Adrenal gland (tissue), 12 donors: ENCODE data around the gene MADD. TPM values are rescaled to one million over a fixed set of nuclear protein-coding genes. Genes with fewer than 3 reads are reported as not detected.

Experiments used
- DNase-seq, 7 donors: peaks; one replicate each; pipeline ENCODE4 v3.0.0-alpha.2; 2019 to 2020
- H3K27ac ChIP-seq, 5 donors: fragments of 200-600 bp; sonication (generic) in 4 of 5; 1 replicate in 3 of 5; 2 replicates in 2 of 5; pipeline versions ENCODE4 v1.5.1 to v1.8.0; 2016 to 2020; ENCODE audit warnings: mild to moderate bottlenecking in 1 of 5
- H3K27me3 ChIP-seq: fragments of 200-600 bp; 2 replicates; pipeline ENCODE4 v1.8.0; 2021
- H3K36me3 ChIP-seq, 2 donors: fragments of 200-600 bp; replicated peaks in 1 of 2; 1 replicate in 1 of 2; 2 replicates in 1 of 2; pipeline versions ENCODE4 v1.5.1 to v1.8.0; 2018 to 2022
- H3K4me1 ChIP-seq, 2 donors: fragments of 200-600 bp; replicated peaks in 1 of 2; 1 replicate in 1 of 2; 2 replicates in 1 of 2; pipeline versions ENCODE4 v1.5.1 to v1.8.0; 2018 to 2021
- H3K4me3 ChIP-seq, 4 donors: fragments of 200-600 bp; sonication (generic) in 3 of 4; one replicate each; pipeline ENCODE4 v1.5.1; 2016 to 2018
- H3K9me3 ChIP-seq, 3 donors: fragments of 200-600 bp; sonication (generic) in 1 of 3; replicated peaks in 1 of 3; 1 replicate in 2 of 3; 2 replicates in 1 of 3; pipeline versions ENCODE4 v1.5.1 to v1.8.0; 2016 to 2021
- POLR2A ChIP-seq, 2 donors: fragments of 450-650 bp; IDR thresholded peaks; one replicate each; pipeline ENCODE4 v1.6.1; 2017; ENCODE audit warnings: antibody characterized with exemption in 2 of 2, mild to moderate bottlenecking in 2 of 2, moderate library complexity in 1 of 2
- WGBS, 4 donors: extraction: QIAGEN DNeasy Blood & Tissue Kit in 2 of 4; methylation state at CpG; one replicate each; pipeline versions ENCODE4 v1.1.5 to v1.1.7; 2013 to 2017; 5-methylcytosine and 5-hydroxymethylcytosine counted together
- intact Hi-C, 2 donors: fragments of 100-400 bp; cut with DNase I; formaldehyde crosslinking; loops; one replicate each; pipeline versions ENCODE4 v1.14.1 to v1.15.0; 2022 to 2023
- polyA plus RNA-seq, 3 donors: library from polyadenylated mRNA; stranded (reverse); fragments of 200-250 nt in 2 of 3; fragments of 350-450 nt in 1 of 3; fragmentation: Illumina TruSeq in 1 of 3; extraction: RNeasy Lipid Tissue Mini Kit (QIAGEN cat#74804) in 1 of 3; gene quantifications; one replicate each; pipeline ENCODE4 v1.2.3, GENCODE V29; 2013 to 2014
- total RNA-seq, 9 donors: library from RNA; depleted of rRNA in 4 of 9; stranded (reverse); fragments of >200 nt in 4 of 9; fragments of 120-200 nt in 1 of 9; fragmentation: NEBNext Ultra II Directional in 1 of 9; extraction: Animal tissue kit (Norgen Biotek cat#: 25700) in 1 of 9; gene quantifications; one replicate each; pipeline versions ENCODE4 v1.1.0 to v1.2.4, GENCODE V29; 2013 to 2023
- TF ChIP-seq, protein P1 (sequence below), 6 experiments: fragments of 450-650 bp in 4 of 6; fragments of 200-600 bp in 2 of 6; sonication (generic) in 1 of 6; IDR thresholded peaks; 1 replicate in 5 of 6; 2 replicates in 1 of 6; pipeline versions ENCODE4 v1.5.1 to v1.8.0; 2016 to 2021; ENCODE audit warnings: antibody characterized with exemption in 6 of 6, mild to moderate bottlenecking in 2 of 6, moderate library complexity in 1 of 6
- donor health status: healthy with polysubstance abuse.
- donor health status: Bipolar disorder and iron deficiency.
- donor health status: DM: yes; HTN: yes; CAD: no.
- donor health status: DM: no; HTN: no; CAD: no.
- donor health status: DM: no; HTN: no; CAD: no.
- donor health status: DM: yes; HTN: yes; CAD: no.

MADD gene
- total and polyA plus RNA-seq, 12 donors: 33.4 to 83.0 (median 49.2) TPM

GRCh38 chr11:47280099-47280498 lies 10.2 kb downstream of the MADD start:
- Histone ChIP-seq H3K4me3 (no peak overlapping the region), H3K27ac (no peak overlapping the region), H3K36me3 (peaks cover 0 to 100% of the 10 kb centered on the region in 2 donors), H3K27me3 (no peaks in the 10 kb centered on the region), H3K4me1 (peaks cover 5 to 21% of the 10 kb centered on the region in 2 donors), H3K9me3 (no peaks in the 10 kb centered on the region)
- intact Hi-C loops: no loop called here
- TF ChIP-seq, protein P1, sequence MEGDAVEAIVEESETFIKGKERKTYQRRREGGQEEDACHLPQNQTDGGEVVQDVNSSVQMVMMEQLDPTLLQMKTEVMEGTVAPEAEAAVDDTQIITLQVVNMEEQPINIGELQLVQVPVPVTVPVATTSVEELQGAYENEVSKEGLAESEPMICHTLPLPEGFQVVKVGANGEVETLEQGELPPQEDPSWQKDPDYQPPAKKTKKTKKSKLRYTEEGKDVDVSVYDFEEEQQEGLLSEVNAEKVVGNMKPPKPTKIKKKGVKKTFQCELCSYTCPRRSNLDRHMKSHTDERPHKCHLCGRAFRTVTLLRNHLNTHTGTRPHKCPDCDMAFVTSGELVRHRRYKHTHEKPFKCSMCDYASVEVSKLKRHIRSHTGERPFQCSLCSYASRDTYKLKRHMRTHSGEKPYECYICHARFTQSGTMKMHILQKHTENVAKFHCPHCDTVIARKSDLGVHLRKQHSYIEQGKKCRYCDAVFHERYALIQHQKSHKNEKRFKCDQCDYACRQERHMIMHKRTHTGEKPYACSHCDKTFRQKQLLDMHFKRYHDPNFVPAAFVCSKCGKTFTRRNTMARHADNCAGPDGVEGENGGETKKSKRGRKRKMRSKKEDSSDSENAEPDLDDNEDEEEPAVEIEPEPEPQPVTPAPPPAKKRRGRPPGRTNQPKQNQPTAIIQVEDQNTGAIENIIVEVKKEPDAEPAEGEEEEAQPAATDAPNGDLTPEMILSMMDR (IDR thresholded peaks at IDR 0.05): no peak
- no peak for TF ChIP-seq POLR2A (IDR thresholded peaks at IDR 0.05)
- DNase-seq: no peak

GRCh38 chr11:47280860-47281259 lies 10.9 kb downstream of the MADD start:
- Histone ChIP-seq H3K27me3 (no peaks in the 10 kb centered on the region), H3K4me3 (no peak overlapping the region), H3K27ac (no peak overlapping the region), H3K4me1 (peaks cover 5 to 21% of the 10 kb centered on the region in 2 donors), H3K36me3 (peaks cover 0 to 100% of the 10 kb centered on the region in 2 donors), H3K9me3 (no peaks in the 10 kb centered on the region)
- intact Hi-C loops: no loop called here
- TF ChIP-seq, protein P1 (IDR thresholded peaks at IDR 0.05): no peak
- TF ChIP-seq POLR2A (IDR thresholded peaks at IDR 0.05): no peak
- WGBS, 4 donors: 71 to 90% (median 85%) methylated on average over 5 of the region's 5 CpGs
- DNase-seq: peak in 1 of 7 donors; percentile 10

- Histone ChIP-seq H3K4me1 (peaks cover under 1 to 15% of the 10 kb centered on the region in 2 donors), H3K27me3 (no peaks in the 10 kb centered on the region), H3K4me3 (no peak overlapping the region), H3K36me3 (peaks cover 0 to 100% of the 10 kb centered on the region in 2 donors), H3K27ac (no peak overlapping the region), H3K9me3 (no peaks in the 10 kb centered on the region)
- no peak for TF ChIP-seq POLR2A (IDR thresholded peaks at IDR 0.05)
- TF ChIP-seq, protein P1 (IDR thresholded peaks at IDR 0.05): no peak
- WGBS, 4 donors: 92 to 97% (median 94%) methylated on average over 7 of the region's 7 CpGs
- intact Hi-C loops: no loop called here
- DNase-seq: no peak
Observed at GRCh38 chr11:47282462-47282861, 12.5 kb downstream of the MADD start.

DNA sequence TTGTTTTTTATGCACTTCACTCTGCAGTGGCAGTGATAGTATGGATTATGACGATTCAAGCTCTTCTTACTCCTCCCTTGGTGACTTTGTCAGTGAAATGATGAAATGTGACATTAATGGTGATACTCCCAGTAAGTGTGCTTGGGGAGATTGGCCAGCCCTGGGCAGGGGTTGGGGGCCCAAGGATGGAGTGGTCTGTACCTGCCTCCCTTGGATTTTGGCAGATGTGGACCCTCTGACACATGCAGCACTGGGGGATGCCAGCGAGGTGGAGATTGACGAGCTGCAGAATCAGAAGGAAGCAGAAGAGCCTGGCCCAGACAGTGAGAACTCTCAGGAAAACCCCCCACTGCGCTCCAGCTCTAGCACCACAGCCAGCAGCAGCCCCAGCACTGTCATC lies 14.2 kb downstream of the MADD start:
- H3K27me3 ChIP-seq: no peaks in the 10 kb centered on the region
- WGBS, 4 donors: 89 to 98% (median 93%) methylated on average over 4 of the region's 4 CpGs
- peak in 1 of 7 donors; percentile 14 for DNase-seq
- peaks cover 0 to 100% of the 10 kb centered on the region in 2 donors for H3K36me3 ChIP-seq
- no peaks in the 10 kb centered on the region for H3K4me1 ChIP-seq
- no peak for TF ChIP-seq POLR2A (IDR thresholded peaks at IDR 0.05)
- TF ChIP-seq, protein P1 (IDR thresholded peaks at IDR 0.05): no peak
- H3K27ac ChIP-seq: no peak overlapping the region
- intact Hi-C loops: no loop called here
- H3K4me3 ChIP-seq: no peak overlapping the region
- H3K9me3 ChIP-seq: no peaks in the 10 kb centered on the region
